Measurements from ENCODE around the gene GBE1.

GBE1 gene

DNA sequence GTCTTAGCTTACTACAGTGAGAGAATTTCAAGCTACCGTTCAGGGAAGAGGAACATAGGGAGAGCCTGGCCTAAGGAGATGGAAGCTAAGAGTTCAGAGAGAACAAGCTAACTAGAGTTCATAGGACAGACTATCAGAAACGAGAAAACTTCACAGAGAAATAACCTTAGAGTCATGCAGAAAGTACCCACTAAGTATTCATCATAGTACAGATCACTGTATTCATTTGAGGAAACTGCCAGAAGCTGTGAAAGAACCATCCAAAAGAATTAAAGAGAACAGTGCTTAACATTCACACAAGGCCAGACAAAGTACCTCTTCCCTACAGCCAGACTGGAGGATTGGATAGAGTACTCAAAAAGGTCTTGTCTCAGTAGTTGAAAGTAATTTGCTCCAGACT is 15.2 kb upstream of the GBE1 start:
- CTCF ChIA-PET: no interaction called here
- Histone ChIP-seq H3K36me3 (ENCODE audit: control insufficient read depth in 2 of 2, insufficient read depth in 1 of 2, low read length in 2 of 2) (no peaks in the 10 kb centered on the region), H3K27ac (ENCODE audit: extremely low read depth, low read depth, low read length) (no peak overlapping the region), H3K4me3 (ENCODE audit: low read depth, low read length) (no peak overlapping the region), H3K9me3 (ENCODE audit: control insufficient read depth, insufficient read depth, low read depth, low read length) (no peaks in the 10 kb centered on the region), H3K4me1 (ENCODE audit: control insufficient read depth, insufficient read depth, low read length) (no peaks in the 10 kb centered on the region)
- POLR2A ChIA-PET: no interaction called here
- no peak for TF ChIP-seq ZNF404 (tag by site-specific recombination; IDR thresholded peaks at IDR 0.05)
- no peak for TF ChIP-seq ZNF155 (tag by site-specific recombination; IDR thresholded peaks at IDR 0.05)
- TF ChIP-seq SP3 (tag by site-specific recombination; IDR thresholded peaks at IDR 0.05): no peak
- TF ChIP-seq ZNF324 (tag by site-specific recombination; IDR thresholded peaks at IDR 0.05): no peak
- no peak for TF ChIP-seq RBAK (tag by site-specific recombination; IDR thresholded peaks at IDR 0.05)
- no peak for TF ChIP-seq SP7 (tag by site-specific recombination; IDR thresholded peaks at IDR 0.05)
- TF ChIP-seq, protein P1, sequence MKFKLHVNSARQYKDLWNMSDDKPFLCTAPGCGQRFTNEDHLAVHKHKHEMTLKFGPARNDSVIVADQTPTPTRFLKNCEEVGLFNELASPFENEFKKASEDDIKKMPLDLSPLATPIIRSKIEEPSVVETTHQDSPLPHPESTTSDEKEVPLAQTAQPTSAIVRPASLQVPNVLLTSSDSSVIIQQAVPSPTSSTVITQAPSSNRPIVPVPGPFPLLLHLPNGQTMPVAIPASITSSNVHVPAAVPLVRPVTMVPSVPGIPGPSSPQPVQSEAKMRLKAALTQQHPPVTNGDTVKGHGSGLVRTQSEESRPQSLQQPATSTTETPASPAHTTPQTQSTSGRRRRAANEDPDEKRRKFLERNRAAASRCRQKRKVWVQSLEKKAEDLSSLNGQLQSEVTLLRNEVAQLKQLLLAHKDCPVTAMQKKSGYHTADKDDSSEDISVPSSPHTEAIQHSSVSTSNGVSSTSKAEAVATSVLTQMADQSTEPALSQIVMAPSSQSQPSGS (tag by site-specific recombination; IDR thresholded peaks at IDR 0.05; ENCODE audit: low read depth): no peak
- no peak for TF ChIP-seq FEZF1 (tag by site-specific recombination; IDR thresholded peaks at IDR 0.05)
- TF ChIP-seq, protein P2, sequence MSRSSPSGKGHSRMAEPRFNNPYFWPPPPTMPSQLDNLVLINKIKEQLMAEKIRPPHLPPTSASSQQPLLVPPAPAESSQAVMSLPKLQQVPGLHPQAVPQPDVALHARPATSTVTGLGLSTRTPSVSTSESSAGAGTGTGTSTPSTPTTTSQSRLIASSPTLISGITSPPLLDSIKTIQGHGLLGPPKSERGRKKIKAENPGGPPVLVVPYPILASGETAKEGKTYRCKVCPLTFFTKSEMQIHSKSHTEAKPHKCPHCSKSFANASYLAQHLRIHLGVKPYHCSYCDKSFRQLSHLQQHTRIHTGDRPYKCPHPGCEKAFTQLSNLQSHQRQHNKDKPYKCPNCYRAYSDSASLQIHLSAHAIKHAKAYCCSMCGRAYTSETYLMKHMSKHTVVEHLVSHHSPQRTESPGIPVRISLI (tag by site-specific recombination; IDR thresholded peaks at IDR 0.05): no peak
- TF ChIP-seq, protein P3, sequence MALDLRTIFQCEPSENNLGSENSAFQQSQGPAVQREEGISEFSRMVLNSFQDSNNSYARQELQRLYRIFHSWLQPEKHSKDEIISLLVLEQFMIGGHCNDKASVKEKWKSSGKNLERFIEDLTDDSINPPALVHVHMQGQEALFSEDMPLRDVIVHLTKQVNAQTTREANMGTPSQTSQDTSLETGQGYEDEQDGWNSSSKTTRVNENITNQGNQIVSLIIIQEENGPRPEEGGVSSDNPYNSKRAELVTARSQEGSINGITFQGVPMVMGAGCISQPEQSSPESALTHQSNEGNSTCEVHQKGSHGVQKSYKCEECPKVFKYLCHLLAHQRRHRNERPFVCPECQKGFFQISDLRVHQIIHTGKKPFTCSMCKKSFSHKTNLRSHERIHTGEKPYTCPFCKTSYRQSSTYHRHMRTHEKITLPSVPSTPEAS (tag by site-specific recombination; IDR thresholded peaks at IDR 0.05): no peak
- no peak for TF ChIP-seq ZNF239 (tag by site-specific recombination; IDR thresholded peaks at IDR 0.05)

DNA sequence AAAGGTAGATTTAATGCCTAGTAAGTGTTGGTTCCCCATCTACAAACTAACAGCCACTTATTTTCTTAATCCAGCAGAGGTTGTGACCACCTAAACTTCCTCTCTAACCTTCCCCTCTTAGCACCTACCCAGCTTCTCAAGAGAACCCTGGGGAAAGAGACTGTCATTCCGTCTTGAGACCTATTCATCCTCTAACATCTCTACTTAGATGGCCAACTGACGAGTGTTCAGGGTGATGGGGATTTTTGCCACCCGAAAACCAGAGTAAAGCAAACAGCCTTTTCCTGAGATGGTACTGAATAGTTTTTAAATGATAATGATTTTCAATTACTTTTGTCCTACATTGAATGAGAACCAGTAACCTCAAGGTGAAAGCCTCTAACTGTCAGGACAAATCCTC is 9.3 kb upstream of the GBE1 start:
- H3K27ac ChIP-seq (ENCODE audit: extremely low read depth, low read depth, low read length): no peak overlapping the region
- H3K9me3 ChIP-seq (ENCODE audit: control insufficient read depth, insufficient read depth, low read depth, low read length): no peaks in the 10 kb centered on the region
- ChIA-PET CTCF (no interaction called here), POLR2A (no interaction called here)
- H3K4me1 ChIP-seq (ENCODE audit: control insufficient read depth, insufficient read depth, low read length): no peaks in the 10 kb centered on the region
- H3K4me3 ChIP-seq (ENCODE audit: low read depth, low read length): no peak overlapping the region
- TF ChIP-seq ZNF664 (tag by site-specific recombination; IDR thresholded peaks at IDR 0.05) (no peak), ZNF404 (tag by site-specific recombination; IDR thresholded peaks at IDR 0.05) (no peak), ZNF544 (tag by site-specific recombination; IDR thresholded peaks at IDR 0.05) (no peak), ZNF660 (tag by site-specific recombination; IDR thresholded peaks at IDR 0.05) (no peak), SALL2 (tag by site-specific recombination; IDR thresholded peaks at IDR 0.05; ENCODE audit: borderline replicate concordance) (no peak), ZNF114 (tag by site-specific recombination; IDR thresholded peaks at IDR 0.05) (no peak), ZNF19 (tag by site-specific recombination; IDR thresholded peaks at IDR 0.05; ENCODE audit: low read depth) (no peak), ZNF146 (tag by site-specific recombination; IDR thresholded peaks at IDR 0.05) (no peak), SP3 (tag by site-specific recombination; IDR thresholded peaks at IDR 0.05) (no peak), ZBTB20 (tag by site-specific recombination; IDR thresholded peaks at IDR 0.05) (no peak)
- TF ChIP-seq, protein P4, sequence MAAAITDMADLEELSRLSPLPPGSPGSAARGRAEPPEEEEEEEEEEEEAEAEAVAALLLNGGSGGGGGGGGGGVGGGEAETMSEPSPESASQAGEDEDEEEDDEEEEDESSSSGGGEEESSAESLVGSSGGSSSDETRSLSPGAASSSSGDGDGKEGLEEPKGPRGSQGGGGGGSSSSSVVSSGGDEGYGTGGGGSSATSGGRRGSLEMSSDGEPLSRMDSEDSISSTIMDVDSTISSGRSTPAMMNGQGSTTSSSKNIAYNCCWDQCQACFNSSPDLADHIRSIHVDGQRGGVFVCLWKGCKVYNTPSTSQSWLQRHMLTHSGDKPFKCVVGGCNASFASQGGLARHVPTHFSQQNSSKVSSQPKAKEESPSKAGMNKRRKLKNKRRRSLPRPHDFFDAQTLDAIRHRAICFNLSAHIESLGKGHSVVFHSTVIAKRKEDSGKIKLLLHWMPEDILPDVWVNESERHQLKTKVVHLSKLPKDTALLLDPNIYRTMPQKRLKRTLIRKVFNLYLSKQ (tag by site-specific recombination; IDR thresholded peaks at IDR 0.05; ENCODE audit: borderline replicate concordance): no peak
- TF ChIP-seq, protein P5, sequence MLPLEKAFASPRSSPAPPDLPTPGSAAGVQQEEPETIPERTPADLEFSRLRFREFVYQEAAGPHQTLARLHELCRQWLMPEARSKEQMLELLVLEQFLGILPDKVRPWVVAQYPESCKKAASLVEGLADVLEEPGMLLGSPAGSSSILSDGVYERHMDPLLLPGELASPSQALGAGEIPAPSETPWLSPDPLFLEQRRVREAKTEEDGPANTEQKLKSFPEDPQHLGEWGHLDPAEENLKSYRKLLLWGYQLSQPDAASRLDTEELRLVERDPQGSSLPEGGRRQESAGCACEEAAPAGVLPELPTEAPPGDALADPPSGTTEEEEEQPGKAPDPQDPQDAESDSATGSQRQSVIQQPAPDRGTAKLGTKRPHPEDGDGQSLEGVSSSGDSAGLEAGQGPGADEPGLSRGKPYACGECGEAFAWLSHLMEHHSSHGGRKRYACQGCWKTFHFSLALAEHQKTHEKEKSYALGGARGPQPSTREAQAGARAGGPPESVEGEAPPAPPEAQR (tag by site-specific recombination; IDR thresholded peaks at IDR 0.05): no peak
- no peaks in the 10 kb centered on the region for H3K36me3 ChIP-seq (ENCODE audit: control insufficient read depth in 2 of 2, insufficient read depth in 1 of 2, low read length in 2 of 2)
